DOHH2 (cell line): ENCODE data around the gene DIS3L2.

Experiments used
- H3F3A ChIP-seq: fragments of 200-600 bp; sonication (generic), shearing (Covaris generic); 2 replicates; pipeline ENCODE4 v1.6.0; 2016; ENCODE audit warnings: antibody characterized with exemption, mild to moderate bottlenecking; ENCODE audit not compliant: control insufficient read depth, insufficient read depth
- H3K27ac ChIP-seq: fragments of 200-600 bp; sonication (generic); 2 replicates; pipeline ENCODE4 v1.5.1; 2014; ENCODE audit warnings: low read depth, mild to moderate bottlenecking, low read length, moderate library complexity
- H3K27me3 ChIP-seq: fragments of 200-600 bp; sonication (generic); 2 replicates; pipeline ENCODE4 v1.6.1; 2014; ENCODE audit warnings: mild to moderate bottlenecking, low read length, mixed read lengths; ENCODE audit not compliant: control insufficient read depth
- H3K36me3 ChIP-seq: fragments of 200-600 bp; sonication (generic); 2 replicates; pipeline ENCODE4 v1.6.1; 2014; ENCODE audit warnings: mild to moderate bottlenecking, low read length, moderate library complexity, mixed read lengths; ENCODE audit not compliant: control insufficient read depth
- H3K4me1 ChIP-seq: fragments of 200-600 bp; sonication (generic); 2 replicates; pipeline ENCODE4 v1.6.1; 2014; ENCODE audit warnings: mild to moderate bottlenecking, low read length, mixed read lengths; ENCODE audit not compliant: control insufficient read depth
- H3K4me2 ChIP-seq: fragments of 200-600 bp; sonication (generic); 2 replicates; pipeline ENCODE4 v1.6.0; 2014; ENCODE audit warnings: mild to moderate bottlenecking, low read length, moderate library complexity
- H3K4me3 ChIP-seq: fragments of 200-600 bp; sonication (generic); 2 replicates; pipeline ENCODE4 v1.5.1; 2014; ENCODE audit warnings: mild to moderate bottlenecking, low read length, mixed read lengths
- H3K79me2 ChIP-seq: fragments of 200-600 bp; sonication (generic); 2 replicates; pipeline ENCODE4 v1.6.1; 2014; ENCODE audit warnings: mild to moderate bottlenecking, low read length, mixed read lengths; ENCODE audit not compliant: control insufficient read depth
- H3K9me2 ChIP-seq: fragments of 200-600 bp; sonication (generic); replicated peaks from 2 replicates; pipeline ENCODE4 v1.6.1; 2014; ENCODE audit warnings: mild to moderate bottlenecking, low read length, mixed read lengths; ENCODE audit not compliant: control insufficient read depth
- H3K9me3 ChIP-seq: fragments of 200-600 bp; sonication (generic); 2 replicates; pipeline ENCODE4 v1.6.1; 2014; ENCODE audit warnings: antibody characterized with exemption, low read length, mixed read lengths; ENCODE audit not compliant: control insufficient read depth, insufficient read depth
- H4K20me1 ChIP-seq: fragments of 200-600 bp; sonication (generic); 2 replicates; pipeline ENCODE4 v1.6.0; 2014; ENCODE audit warnings: low read depth, mild to moderate bottlenecking, antibody characterized with exemption, low read length, moderate library complexity; ENCODE audit not compliant: control insufficient read depth, insufficient read depth
- CTCF ChIP-seq: fragments of 200-600 bp; sonication (generic); IDR thresholded peaks from one replicate; pipeline ENCODE4 v1.5.1; 2014; ENCODE audit warnings: antibody characterized with exemption, mild to moderate bottlenecking, low read depth, low read length; ENCODE audit not compliant: poor library complexity, severe bottlenecking
- EZH2phosphoT487 ChIP-seq: fragments of 200-600 bp; sonication (generic); IDR thresholded peaks from 2 replicates; pipeline ENCODE4 v1.6.1; 2017; ENCODE audit warnings: borderline replicate concordance, mild to moderate bottlenecking, antibody characterized with exemption, low read length, moderate library complexity, mixed read lengths

DIS3L2 gene, protein sequence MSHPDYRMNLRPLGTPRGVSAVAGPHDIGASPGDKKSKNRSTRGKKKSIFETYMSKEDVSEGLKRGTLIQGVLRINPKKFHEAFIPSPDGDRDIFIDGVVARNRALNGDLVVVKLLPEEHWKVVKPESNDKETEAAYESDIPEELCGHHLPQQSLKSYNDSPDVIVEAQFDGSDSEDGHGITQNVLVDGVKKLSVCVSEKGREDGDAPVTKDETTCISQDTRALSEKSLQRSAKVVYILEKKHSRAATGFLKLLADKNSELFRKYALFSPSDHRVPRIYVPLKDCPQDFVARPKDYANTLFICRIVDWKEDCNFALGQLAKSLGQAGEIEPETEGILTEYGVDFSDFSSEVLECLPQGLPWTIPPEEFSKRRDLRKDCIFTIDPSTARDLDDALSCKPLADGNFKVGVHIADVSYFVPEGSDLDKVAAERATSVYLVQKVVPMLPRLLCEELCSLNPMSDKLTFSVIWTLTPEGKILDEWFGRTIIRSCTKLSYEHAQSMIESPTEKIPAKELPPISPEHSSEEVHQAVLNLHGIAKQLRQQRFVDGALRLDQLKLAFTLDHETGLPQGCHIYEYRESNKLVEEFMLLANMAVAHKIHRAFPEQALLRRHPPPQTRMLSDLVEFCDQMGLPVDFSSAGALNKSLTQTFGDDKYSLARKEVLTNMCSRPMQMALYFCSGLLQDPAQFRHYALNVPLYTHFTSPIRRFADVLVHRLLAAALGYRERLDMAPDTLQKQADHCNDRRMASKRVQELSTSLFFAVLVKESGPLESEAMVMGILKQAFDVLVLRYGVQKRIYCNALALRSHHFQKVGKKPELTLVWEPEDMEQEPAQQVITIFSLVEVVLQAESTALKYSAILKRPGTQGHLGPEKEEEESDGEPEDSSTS

GRCh38 chr2:231961349-231962166 is at the start of gene DIS3L2:
DIS3L2 (plus strand) TSS chr2:231961713; CDS start chr2:232014928, 53,215 bp downstream.
- Histone ChIP-seq H3K9me3 (no peaks in the 10 kb centered on the region), H3F3A (0 out of 2 replicates have a peak, but pooled peaks cover 2% of the 10 kb centered on the region), H4K20me1 (no peaks in the 10 kb centered on the region), H3K4me3 (peak within 1 kb of the TSS; percentile 100), H3K27ac (peak within 1 kb of the TSS; percentile 64), H3K36me3 (peaks cover 3% of the 10 kb centered on the region; the same call in 1 of the 2 replicates), H3K4me2 (peak within 1 kb of the TSS; percentile 98), H3K9me2 (no peaks in the 10 kb centered on the region), H3K79me2 (peaks cover 61% of the 10 kb centered on the region), H3K4me1 (peaks cover 33% of the 10 kb centered on the region), H3K27me3 (no peaks in the 10 kb centered on the region)
- TF ChIP-seq CTCF (no peak), EZH2phosphoT487 (no peak)

DNA sequence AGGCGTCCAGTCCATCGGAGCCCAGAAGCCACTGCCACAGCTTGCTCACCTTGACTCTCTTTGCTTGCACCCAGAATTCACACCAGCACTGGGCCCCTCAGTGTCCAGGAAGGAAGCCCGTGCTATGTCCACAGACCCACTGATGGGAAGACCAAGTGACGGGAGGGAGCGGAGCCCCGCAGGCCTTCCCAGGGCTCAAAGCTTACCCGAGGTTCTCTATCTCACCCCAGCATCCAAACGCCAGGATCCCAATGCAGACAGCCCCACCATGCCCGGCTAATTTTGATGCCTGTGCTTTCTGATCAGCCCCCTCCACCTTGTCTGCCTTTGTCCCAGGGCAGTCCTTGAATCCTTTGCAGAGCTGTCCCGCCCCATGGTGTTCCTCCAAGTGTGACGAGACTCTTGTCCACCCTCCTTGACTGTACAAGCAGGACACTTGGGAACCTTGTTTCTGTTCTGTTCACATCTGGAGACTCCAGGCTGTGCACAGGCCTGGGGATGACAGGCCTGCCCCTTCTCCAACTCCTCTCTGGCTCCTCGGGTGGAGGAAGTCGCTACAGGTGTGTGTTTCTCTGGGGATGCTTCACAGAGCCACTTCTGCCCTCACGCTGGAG is 47.3 kb upstream of the DIS3L2 start:
- peaks cover 9% of the 10 kb centered on the region; the same call in 1 of the 2 replicates for H3K27me3 ChIP-seq
- H3F3A ChIP-seq, result no peaks in the 10 kb centered on the region
- no peak overlapping the region for H3K4me2 ChIP-seq
- H3K79me2 ChIP-seq, result no peaks in the 10 kb centered on the region
- H3K36me3 ChIP-seq, result no peaks in the 10 kb centered on the region
- no peaks in the 10 kb centered on the region for H3K9me3 ChIP-seq
- TF ChIP-seq EZH2phosphoT487 (no peak), CTCF (no peak)
- H4K20me1 ChIP-seq, result no peaks in the 10 kb centered on the region
- no peak overlapping the region for H3K4me3 ChIP-seq
- H3K9me2 ChIP-seq, result no peaks in the 10 kb centered on the region
- H3K27ac ChIP-seq, result no peak overlapping the region
- no peaks in the 10 kb centered on the region for H3K4me1 ChIP-seq

DNA sequence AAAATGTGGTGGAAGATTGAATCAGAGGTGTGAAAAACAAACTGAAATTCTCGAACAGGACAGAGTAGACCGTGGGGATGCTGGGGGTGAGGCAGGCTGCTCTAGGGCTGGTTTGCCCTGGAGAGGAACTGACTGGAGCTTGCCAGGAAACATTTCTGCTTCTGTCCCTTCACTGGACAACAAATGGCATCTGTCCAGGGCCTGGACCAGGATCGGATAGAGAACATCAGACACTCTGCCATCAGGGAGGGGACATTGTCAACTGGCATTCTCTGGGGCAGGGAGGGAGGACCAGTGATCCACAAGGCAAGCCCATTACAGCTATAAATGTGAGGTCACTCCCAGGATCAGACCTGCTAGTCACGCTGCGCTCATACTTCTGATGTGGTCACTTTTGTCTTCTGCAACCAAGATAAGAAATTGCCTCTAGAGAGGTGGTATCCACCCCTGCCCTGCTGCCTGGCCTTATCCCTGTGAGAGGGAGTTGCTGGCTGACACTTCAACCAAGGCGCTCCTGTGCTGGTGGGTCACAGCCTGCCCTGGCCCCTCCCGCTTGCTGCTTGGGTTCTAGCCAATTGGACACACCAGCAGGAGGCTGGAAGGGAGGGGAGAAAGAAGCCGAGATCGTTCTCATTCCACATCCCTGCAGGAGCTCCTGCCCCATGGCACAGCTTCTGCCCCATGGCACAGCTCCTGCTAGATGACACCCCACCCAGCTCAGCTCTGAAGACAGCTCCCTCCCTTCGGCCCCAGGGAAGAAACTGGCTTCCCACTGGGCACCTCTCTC is 44.0 kb upstream of the DIS3L2 start:
- H3K4me2 ChIP-seq, result no peak overlapping the region
- H4K20me1 ChIP-seq, result no peaks in the 10 kb centered on the region
- TF ChIP-seq EZH2phosphoT487 (no peak), CTCF (no peak)
- H3K36me3 ChIP-seq, result no peaks in the 10 kb centered on the region
- no peaks in the 10 kb centered on the region for H3K9me3 ChIP-seq
- H3K79me2 ChIP-seq, result no peaks in the 10 kb centered on the region
- H3F3A ChIP-seq, result no peaks in the 10 kb centered on the region
- H3K27ac ChIP-seq, result no peak overlapping the region
- H3K27me3 ChIP-seq, result peaks cover 9% of the 10 kb centered on the region
- no peaks in the 10 kb centered on the region for H3K4me1 ChIP-seq
- H3K9me2 ChIP-seq, result no peaks in the 10 kb centered on the region
- no peak overlapping the region for H3K4me3 ChIP-seq
